ENCODE results near the gene LAMB1.

The LAMB1 gene

GRCh38 chr7:107877731-107878382 is 125.1 kb downstream of the LAMB1 start:
- no peak for DNase-seq (ENCODE audit: low read depth in 2 of 2)

DNA sequence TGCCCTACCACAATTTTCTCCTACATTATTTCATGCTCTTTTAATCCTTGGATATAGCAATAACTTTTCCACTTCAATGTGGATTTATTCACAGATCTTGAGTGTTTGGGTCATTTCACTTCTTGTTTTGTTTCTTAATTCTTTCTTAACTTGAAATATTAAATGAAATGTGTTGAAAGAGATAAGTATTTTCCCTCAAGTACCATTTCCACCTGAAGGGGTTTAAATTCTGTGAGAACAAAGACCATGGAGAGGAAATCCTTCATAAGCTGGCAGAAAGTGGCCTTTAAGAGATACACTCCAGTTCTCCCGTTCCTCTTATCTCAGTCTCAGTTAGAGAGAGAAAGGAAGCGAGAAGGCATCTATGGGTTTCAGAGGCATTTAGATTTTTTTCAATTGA is 126.0 kb downstream of the LAMB1 start:
- DNase-seq (ENCODE audit: low read depth in 2 of 2): no peak

- no peak for DNase-seq (ENCODE audit: low read depth in 2 of 2)
These were observed 128.1 kb downstream of the LAMB1 start for GRCh38 chr7:107874605-107875446.

GRCh38 chr7:107874111-107874510 is 128.8 kb downstream of the LAMB1 start:
- DNase-seq (ENCODE audit: low read depth in 2 of 2): no peak
